SK-N-SH treated with all-trans-retinoic acid at 6 μM for 48 hours (cell line): ENCODE results near the gene SULT6B1.

ENCODE experiments used
- ATAC-seq: fragments of 200-7000 bp; cut with Tn5 transposase; 3 replicates; pipeline ENCODE4 v1.9.1; 2020; ENCODE audit warnings: mild to moderate bottlenecking, moderate library complexity
- ARNTL ChIP-seq: fragments of 450-650 bp; formaldehyde crosslinking; IDR thresholded peaks from 2 replicates; pipeline ENCODE4 v1.5.0; 2020; ENCODE audit warnings: low read depth, mild to moderate bottlenecking, moderate library complexity, borderline replicate concordance
- BACH2 ChIP-seq: fragments of 250-450 bp; sonication (Bioruptor Pico); IDR thresholded peaks from 2 replicates; pipeline ENCODE4 v1.9.0; 2021; ENCODE audit warnings: mild to moderate bottlenecking, borderline replicate concordance
- CREB5 ChIP-seq: fragments of 250-450 bp; sonication (Bioruptor Pico); IDR thresholded peaks from 2 replicates; pipeline ENCODE4 v1.5.1; 2020; ENCODE audit warnings: low read depth, mild to moderate bottlenecking, moderate library complexity
- CSDC2 ChIP-seq: fragments of 250-450 bp; sonication (Bioruptor Pico); IDR thresholded peaks from 2 replicates; pipeline ENCODE4 v1.5.0; 2020; ENCODE audit warnings: mild to moderate bottlenecking, moderate library complexity
- CSRNP3 ChIP-seq: fragments of 250-450 bp; sonication (Bioruptor Pico); IDR thresholded peaks from 2 replicates; pipeline ENCODE4 v1.5.1; 2021; ENCODE audit warnings: mild to moderate bottlenecking, moderate library complexity
- ESRRG ChIP-seq: fragments of 250-450 bp; sonication (Bioruptor Pico); IDR thresholded peaks from 2 replicates; pipeline ENCODE4 v1.6.1; 2021; ENCODE audit warnings: mild to moderate bottlenecking
- OSR1 ChIP-seq: fragments of 250-450 bp; sonication (Bioruptor Pico); IDR thresholded peaks from 2 replicates; pipeline ENCODE4 v1.8.0; 2022; ENCODE audit warnings: moderate library complexity, mild to moderate bottlenecking, inconsistent platforms
- PPARA ChIP-seq: fragments of 250-450 bp; sonication (Bioruptor Pico); IDR thresholded peaks from 2 replicates; pipeline ENCODE4 v1.5.0; 2020; ENCODE audit warnings: mild to moderate bottlenecking, borderline replicate concordance
- RARB ChIP-seq: fragments of 250-450 bp; sonication (Bioruptor Pico); IDR thresholded peaks from 2 replicates; pipeline ENCODE4 v1.8.0; 2021; ENCODE audit warnings: mild to moderate bottlenecking, moderate library complexity
- SNAI2 ChIP-seq: fragments of 250-450 bp; sonication (Bioruptor Pico); IDR thresholded peaks from 2 replicates; pipeline ENCODE4 v1.5.0; 2020; ENCODE audit warnings: mild to moderate bottlenecking, moderate library complexity
- TCF4 ChIP-seq: fragments of 250-450 bp; sonication (Bioruptor Pico); IDR thresholded peaks from 2 replicates; pipeline ENCODE4 v1.8.0; 2021; ENCODE audit warnings: mild to moderate bottlenecking, moderate library complexity, borderline replicate concordance
- TOX ChIP-seq: fragments of 250-450 bp; sonication (Bioruptor Pico); IDR thresholded peaks from 2 replicates; pipeline ENCODE4 v1.8.0; 2021; ENCODE audit warnings: mild to moderate bottlenecking, moderate library complexity, borderline replicate concordance
- ZC3H10 ChIP-seq: fragments of 250-450 bp; sonication (Bioruptor Pico); IDR thresholded peaks from 2 replicates; pipeline ENCODE4 v1.5.1; 2021; ENCODE audit warnings: mild to moderate bottlenecking, moderate library complexity
- ZFP30 ChIP-seq: fragments of 450-650 bp; formaldehyde crosslinking; IDR thresholded peaks from 2 replicates; pipeline ENCODE4 v1.5.0; 2022; ENCODE audit warnings: mild to moderate bottlenecking, moderate library complexity
- ZNF70 ChIP-seq: fragments of 450-650 bp; formaldehyde crosslinking; IDR thresholded peaks from 2 replicates; pipeline ENCODE4 v1.5.0; 2020; ENCODE audit warnings: mild to moderate bottlenecking, moderate library complexity
- ZNF8 ChIP-seq: fragments of 450-650 bp; formaldehyde crosslinking; IDR thresholded peaks from 2 replicates; pipeline ENCODE4 v1.5.0; 2020; ENCODE audit warnings: mild to moderate bottlenecking, moderate library complexity
- TF ChIP-seq, protein P1 (sequence below): fragments of 250-450 bp; sonication (Bioruptor Pico); IDR thresholded peaks from 2 replicates; pipeline ENCODE4 v1.5.0; 2020; ENCODE audit warnings: mild to moderate bottlenecking, moderate library complexity
- TF ChIP-seq, protein P2 (sequence below): fragments of 250-450 bp; sonication (Bioruptor Pico); IDR thresholded peaks from 2 replicates; pipeline ENCODE4 v1.8.0; 2020; ENCODE audit warnings: mild to moderate bottlenecking, moderate library complexity, borderline replicate concordance

SULT6B1 gene

DNA sequence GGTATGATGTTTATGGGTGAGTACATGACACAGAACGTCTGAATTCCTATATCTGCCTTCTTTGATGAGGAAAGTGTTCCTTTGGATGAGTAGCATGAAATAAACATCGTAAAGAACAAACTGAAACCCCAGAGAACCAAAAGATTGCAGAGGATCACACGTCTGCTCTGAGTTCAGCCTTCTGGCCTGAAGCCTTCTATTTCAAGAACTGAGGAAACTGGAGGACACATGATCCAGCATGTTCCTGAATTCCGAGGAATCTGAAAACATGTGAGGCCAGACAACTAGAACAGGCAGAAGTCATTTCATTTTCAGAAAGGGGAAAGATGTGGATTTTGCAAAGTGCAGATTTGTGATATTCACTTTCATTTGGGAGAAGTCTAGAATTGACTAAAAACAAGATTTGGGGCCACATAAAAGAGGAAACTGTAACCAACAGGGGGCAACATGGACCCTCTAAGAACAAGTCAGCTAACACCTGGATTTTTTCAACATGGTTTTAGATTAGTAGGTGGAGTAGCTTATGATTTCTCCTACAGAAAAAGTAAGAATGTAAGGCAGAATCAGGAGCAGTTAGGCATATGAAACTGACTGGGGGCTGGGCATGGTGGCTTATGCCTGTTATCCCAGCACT is 8.3 kb downstream of the SULT6B1 start:
- ATAC-seq: no peak
- TF ChIP-seq PPARA (CRISPR knock-in tag) (no peak), OSR1 (CRISPR knock-in tag) (no peak), ZNF8 (CRISPR knock-in tag) (no peak), TCF4 (CRISPR knock-in tag) (no peak), SNAI2 (CRISPR knock-in tag) (no peak), CREB5 (CRISPR knock-in tag) (no peak), ARNTL (CRISPR knock-in tag) (no peak), BACH2 (CRISPR knock-in tag) (no peak), CSDC2 (CRISPR knock-in tag) (no peak), ESRRG (CRISPR knock-in tag) (no peak), ZC3H10 (CRISPR knock-in tag) (no peak), ZFP30 (no peak)
- TF ChIP-seq, protein P1, sequence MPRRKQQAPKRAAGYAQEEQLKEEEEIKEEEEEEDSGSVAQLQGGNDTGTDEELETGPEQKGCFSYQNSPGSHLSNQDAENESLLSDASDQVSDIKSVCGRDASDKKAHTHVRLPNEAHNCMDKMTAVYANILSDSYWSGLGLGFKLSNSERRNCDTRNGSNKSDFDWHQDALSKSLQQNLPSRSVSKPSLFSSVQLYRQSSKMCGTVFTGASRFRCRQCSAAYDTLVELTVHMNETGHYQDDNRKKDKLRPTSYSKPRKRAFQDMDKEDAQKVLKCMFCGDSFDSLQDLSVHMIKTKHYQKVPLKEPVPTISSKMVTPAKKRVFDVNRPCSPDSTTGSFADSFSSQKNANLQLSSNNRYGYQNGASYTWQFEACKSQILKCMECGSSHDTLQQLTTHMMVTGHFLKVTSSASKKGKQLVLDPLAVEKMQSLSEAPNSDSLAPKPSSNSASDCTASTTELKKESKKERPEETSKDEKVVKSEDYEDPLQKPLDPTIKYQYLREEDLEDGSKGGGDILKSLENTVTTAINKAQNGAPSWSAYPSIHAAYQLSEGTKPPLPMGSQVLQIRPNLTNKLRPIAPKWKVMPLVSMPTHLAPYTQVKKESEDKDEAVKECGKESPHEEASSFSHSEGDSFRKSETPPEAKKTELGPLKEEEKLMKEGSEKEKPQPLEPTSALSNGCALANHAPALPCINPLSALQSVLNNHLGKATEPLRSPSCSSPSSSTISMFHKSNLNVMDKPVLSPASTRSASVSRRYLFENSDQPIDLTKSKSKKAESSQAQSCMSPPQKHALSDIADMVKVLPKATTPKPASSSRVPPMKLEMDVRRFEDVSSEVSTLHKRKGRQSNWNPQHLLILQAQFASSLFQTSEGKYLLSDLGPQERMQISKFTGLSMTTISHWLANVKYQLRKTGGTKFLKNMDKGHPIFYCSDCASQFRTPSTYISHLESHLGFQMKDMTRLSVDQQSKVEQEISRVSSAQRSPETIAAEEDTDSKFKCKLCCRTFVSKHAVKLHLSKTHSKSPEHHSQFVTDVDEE (CRISPR knock-in tag): no peak
- TF ChIP-seq, protein P2, sequence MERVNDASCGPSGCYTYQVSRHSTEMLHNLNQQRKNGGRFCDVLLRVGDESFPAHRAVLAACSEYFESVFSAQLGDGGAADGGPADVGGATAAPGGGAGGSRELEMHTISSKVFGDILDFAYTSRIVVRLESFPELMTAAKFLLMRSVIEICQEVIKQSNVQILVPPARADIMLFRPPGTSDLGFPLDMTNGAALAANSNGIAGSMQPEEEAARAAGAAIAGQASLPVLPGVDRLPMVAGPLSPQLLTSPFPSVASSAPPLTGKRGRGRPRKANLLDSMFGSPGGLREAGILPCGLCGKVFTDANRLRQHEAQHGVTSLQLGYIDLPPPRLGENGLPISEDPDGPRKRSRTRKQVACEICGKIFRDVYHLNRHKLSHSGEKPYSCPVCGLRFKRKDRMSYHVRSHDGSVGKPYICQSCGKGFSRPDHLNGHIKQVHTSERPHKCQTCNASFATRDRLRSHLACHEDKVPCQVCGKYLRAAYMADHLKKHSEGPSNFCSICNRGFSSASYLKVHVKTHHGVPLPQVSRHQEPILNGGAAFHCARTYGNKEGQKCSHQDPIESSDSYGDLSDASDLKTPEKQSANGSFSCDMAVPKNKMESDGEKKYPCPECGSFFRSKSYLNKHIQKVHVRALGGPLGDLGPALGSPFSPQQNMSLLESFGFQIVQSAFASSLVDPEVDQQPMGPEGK: no peak
- TF ChIP-seq, all 23 proteins: peak for 0

- no peak for ATAC-seq
- no peak for TF ChIP-seq ESRRG (CRISPR knock-in tag)
- TF ChIP-seq, protein P2: no peak
- no peak for TF ChIP-seq ZNF70 (CRISPR knock-in tag)
- TF ChIP-seq TOX: no peak
- no peak for TF ChIP-seq ARNTL (CRISPR knock-in tag)
- TF ChIP-seq, protein P1 (CRISPR knock-in tag): no peak
- no peak for TF ChIP-seq CSRNP3 (CRISPR knock-in tag)
- no peak for TF ChIP-seq OSR1 (CRISPR knock-in tag)
- TF ChIP-seq CSDC2 (CRISPR knock-in tag): no peak
- TF ChIP-seq BACH2 (CRISPR knock-in tag): no peak
- TF ChIP-seq ZFP30: no peak
- no peak for TF ChIP-seq CREB5 (CRISPR knock-in tag)
- no peak for TF ChIP-seq RARB (CRISPR knock-in tag)
Measured at GRCh38 chr2:37173741-37174140, 14.7 kb downstream of the SULT6B1 start.
